Measurements from ENCODE around the gene ASB16.

- TF ChIP-seq CTCF (IDR thresholded peaks at IDR 0.05; ENCODE audit: low read depth, low read length, poor library complexity, severe bottlenecking) (no peak), EZH2phosphoT487 (IDR thresholded peaks at IDR 0.05; ENCODE audit: borderline replicate concordance, low read length) (no peak)
These were observed 36.3 kb downstream of the ASB16 start for GRCh38 chr17:44206825-44207155.
